ENCODE data around the gene CHD6. TPM values are rescaled to one million over a fixed set of nuclear protein-coding genes. Genes with fewer than 3 reads are reported as not detected.
A peak's percentile ranks its signal among the peaks of the same experiment; 100 is the strongest.

CHD6 gene
- total RNA-seq, 1 donor from 2014 or later, result 42.4 TPM

- DNase-seq (ENCODE audit: low spot score in 2 of 2), result no peak
- FAIRE-seq, result no peak
Measured at GRCh38 chr20:41623625-41624375, 5.6 kb upstream of the CHD6 start.

GRCh38 chr20:41622584-41622983 lies 4.4 kb upstream of the CHD6 start:
- FAIRE-seq, result no peak
- no peak for DNase-seq (ENCODE audit: low spot score in 2 of 2)

GRCh38 chr20:41621971-41622370 lies 3.8 kb upstream of the CHD6 start:
- DNase-seq (ENCODE audit: low spot score in 2 of 2) (no peak), FAIRE-seq (no peak)

- DNase-seq (ENCODE audit: low spot score in 2 of 2), result no peak
- no peak for FAIRE-seq
Measured at GRCh38 chr20:41621421-41621820, 3.2 kb upstream of the CHD6 start.

- DNase-seq (ENCODE audit: low spot score in 2 of 2) (no peak), FAIRE-seq (no peak)
Measured at GRCh38 chr20:41619360-41620100, 1.4 kb upstream of the CHD6 start.

- DNase-seq (ENCODE audit: low spot score in 2 of 2), result peak in 1 of 2 donors; percentile 21
- no peak for FAIRE-seq
Measured at GRCh38 chr20:41618807-41619311, 682 bp upstream of the CHD6 start.

GRCh38 chr20:41617059-41617901 lies 897 bp downstream of the CHD6 start:
- FAIRE-seq (no peak), DNase-seq (ENCODE audit: low spot score in 2 of 2) (peak in 1 of 2 donors; percentile 28)

GRCh38 chr20:41616228-41616627 lies 1.9 kb downstream of the CHD6 start:
- FAIRE-seq, result no peak
- DNase-seq (ENCODE audit: low spot score in 2 of 2), result no peak

GRCh38 chr20:41615676-41616075 lies 2.5 kb downstream of the CHD6 start:
- DNase-seq (ENCODE audit: low spot score in 2 of 2), result no peak
- FAIRE-seq, result no peak

- FAIRE-seq, result no peak
- no peak for DNase-seq (ENCODE audit: low spot score in 2 of 2)
Measured at GRCh38 chr20:41615110-41615509, 3.1 kb downstream of the CHD6 start.

- DNase-seq (ENCODE audit: low spot score in 2 of 2) (no peak), FAIRE-seq (no peak)
Measured at GRCh38 chr20:41613321-41613720, 4.9 kb downstream of the CHD6 start.

- FAIRE-seq, result no peak
Measured at GRCh38 chr20:41609474-41609873, 8.7 kb downstream of the CHD6 start.

GRCh38 chr20:41608606-41609005 lies 9.6 kb downstream of the CHD6 start:
- FAIRE-seq, result no peak

More at GRCh38 chr20:41609474-41609873, 8.7 kb downstream of the CHD6 start:
- DNase-seq (ENCODE audit: low spot score in 2 of 2), result no peak

GRCh38 chr20:41607791-41608190 lies 10.4 kb downstream of the CHD6 start:
- no peak for DNase-seq (ENCODE audit: low spot score in 2 of 2)
- FAIRE-seq, result no peak

More at GRCh38 chr20:41608606-41609005, 9.6 kb downstream of the CHD6 start:
- DNase-seq (ENCODE audit: low spot score in 2 of 2), result no peak

- no peak for FAIRE-seq
Measured at GRCh38 chr20:41604002-41604401, 14.2 kb downstream of the CHD6 start.

GRCh38 chr20:41601742-41602141 lies 16.4 kb downstream of the CHD6 start:
- FAIRE-seq, result no peak
- no peak for DNase-seq (ENCODE audit: low spot score in 2 of 2)

More at GRCh38 chr20:41604002-41604401, 14.2 kb downstream of the CHD6 start:
- DNase-seq (ENCODE audit: low spot score in 2 of 2), result no peak

- no peak for FAIRE-seq
- DNase-seq (ENCODE audit: low spot score in 2 of 2), result no peak
Measured at GRCh38 chr20:41600926-41601631, 17.1 kb downstream of the CHD6 start.

GRCh38 chr20:41599699-41600104 lies 18.5 kb downstream of the CHD6 start:
- no peak for DNase-seq (ENCODE audit: low spot score in 2 of 2)
- FAIRE-seq, result no peak

GRCh38 chr20:41598719-41599118 lies 19.5 kb downstream of the CHD6 start:
- DNase-seq (ENCODE audit: low spot score in 2 of 2), result no peak
- FAIRE-seq, result no peak

Measured in frontal cortex (tissue), 4 donors.